Measurements from ENCODE around the gene TMIE. TPM values are rescaled to one million over a fixed set of nuclear protein-coding genes. Genes with fewer than 3 reads are reported as not detected.

The TMIE gene
- total RNA-seq, 1 donor from 2014 or later, result 0.48 TPM

GRCh38 chr3:46668591-46668990, 32.6 kb upstream of the TMIE start:
- DNase-seq (ENCODE audit: low spot score), result no peak

DNA sequence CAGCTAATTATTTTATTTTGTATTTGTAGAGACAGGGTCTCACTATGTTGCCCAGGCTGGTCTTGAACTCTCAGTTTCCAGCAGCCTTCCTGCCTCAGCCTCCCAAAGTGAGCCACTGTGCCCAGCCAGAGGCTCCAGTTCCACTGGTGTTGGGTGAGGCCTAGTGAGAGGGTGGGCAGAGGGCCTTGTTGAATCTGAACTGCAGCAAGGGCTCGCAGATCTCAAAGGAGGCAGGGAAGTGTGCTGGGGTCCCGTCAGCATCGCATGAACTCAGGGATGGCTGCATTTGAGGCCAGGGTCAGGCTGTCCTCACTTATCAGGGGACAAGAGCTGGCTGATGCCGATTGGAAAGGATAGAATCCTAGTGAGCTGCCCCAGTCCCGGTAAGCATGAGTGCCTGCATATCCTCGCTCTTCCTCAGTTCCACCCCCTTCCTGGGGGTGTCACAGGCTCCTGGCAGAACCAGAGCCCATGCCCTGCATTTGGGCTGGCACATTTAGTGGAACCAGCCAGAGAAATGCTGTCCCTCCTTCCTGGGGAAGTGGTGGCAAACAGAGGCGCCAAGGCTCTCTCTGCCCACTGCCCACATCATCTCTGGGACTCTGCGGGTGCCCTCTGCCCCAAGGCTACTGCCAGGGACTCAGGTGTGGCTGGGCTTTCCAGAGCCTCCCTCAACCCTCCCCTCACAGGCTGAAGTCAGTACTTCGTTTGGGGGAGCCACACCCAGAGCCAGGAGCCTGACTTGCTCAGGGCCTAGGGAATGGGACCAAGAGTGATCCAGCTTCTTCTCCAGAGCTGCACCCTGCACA, 31.8 kb upstream of the TMIE start:
- DNase-seq (ENCODE audit: low spot score), result no peak

DNA sequence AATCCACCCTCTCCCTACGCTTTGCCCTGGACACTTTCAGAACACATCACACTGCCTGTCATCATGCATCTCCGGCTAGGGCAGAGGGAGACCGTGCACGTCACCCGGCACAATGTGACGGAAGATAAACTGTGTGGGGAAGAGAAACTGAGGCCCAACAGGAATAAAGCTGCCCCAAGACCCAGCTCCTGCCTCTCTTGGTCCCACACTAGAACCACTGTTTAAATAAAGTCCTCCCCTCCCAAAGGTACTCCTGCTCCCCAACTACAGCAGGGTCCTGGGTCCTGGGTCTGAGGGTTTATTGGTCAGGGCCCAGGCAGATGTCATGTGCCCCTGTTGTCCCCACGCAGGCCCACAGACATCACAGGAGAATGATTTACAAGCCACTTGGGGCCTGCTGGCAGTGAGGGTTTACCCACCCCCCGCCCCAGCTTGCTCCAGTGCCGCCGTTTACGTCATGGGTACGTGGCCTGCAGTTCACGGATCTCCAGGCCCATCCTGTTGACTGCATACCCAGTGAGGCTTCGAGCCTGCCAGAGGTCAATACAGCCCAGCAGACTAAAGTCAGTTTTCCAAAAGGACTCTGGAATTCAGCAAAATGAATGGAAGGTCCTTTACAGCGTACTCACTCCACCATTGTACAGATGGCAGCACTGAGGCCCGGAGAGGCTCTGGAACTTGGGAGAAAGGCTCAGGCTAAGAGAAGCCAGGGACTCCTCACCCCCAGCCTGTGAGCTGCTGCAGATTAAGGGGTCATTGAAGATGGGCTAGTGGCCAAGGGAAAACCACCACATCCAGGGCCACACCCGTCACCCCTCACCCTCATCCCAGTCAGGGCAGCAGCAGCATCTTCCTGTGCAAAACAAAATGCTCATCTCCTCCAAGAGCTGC, 30.9 kb upstream of the TMIE start:
- no peak for DNase-seq (ENCODE audit: low spot score)

- DNase-seq (ENCODE audit: low spot score), result no peak
These were observed 30.2 kb upstream of the TMIE start for GRCh38 chr3:46670891-46671427.

DNA sequence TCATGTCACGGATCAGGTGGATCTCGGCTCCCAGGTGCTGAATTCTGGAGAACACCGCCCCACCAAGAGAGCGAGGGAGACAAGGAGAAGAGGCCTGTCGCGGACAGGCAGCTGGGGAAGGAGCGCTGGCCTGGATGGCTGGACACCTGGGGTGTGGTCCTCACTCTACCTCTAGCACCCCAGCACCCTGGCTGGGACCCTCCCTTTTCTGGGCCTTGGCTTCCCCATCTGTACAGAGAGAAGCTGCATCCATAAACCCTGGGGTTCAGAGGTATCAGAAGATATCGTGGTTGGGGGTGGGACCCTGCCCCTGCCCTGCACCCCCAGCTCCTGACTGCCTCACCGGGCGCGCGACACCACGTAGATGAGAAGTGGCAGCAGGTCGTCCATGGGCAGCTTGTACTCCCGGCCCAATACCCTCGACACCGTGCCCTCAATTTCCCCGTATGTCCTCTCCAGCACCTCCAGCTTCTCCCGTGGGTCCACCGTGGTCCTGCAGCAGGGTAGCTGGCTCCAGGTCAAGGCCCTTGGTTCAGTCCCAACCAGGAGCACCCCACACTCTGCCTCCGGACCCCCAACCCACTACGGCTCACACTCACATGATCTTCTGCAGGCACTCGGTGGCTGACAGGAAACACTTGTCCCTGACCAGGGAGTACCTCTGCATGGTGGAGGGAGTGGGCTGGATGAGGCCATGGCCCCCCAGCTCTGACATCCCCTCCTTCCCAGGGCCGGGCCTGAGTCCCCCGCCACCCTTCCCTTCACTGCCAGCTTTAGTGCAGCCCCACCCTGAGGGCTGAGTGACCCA, 29.4 kb upstream of the TMIE start:
- no peak for DNase-seq (ENCODE audit: low spot score)

DNA sequence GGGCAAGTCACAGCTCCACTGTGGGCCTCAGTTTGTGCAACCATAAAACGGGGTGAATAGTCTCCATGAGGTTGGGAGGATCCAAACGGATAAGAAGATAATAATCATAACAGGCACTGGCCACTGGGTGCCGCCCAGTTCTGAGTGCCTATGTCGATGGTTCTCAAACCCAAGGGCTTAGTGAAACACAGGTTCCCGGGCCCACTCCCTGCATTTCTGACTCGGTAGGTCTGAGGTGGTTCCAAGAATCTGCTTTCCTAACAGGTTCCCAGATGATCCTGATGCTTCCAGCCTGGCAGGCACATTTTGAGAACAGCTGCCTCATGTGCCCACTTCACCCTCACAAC, 28.9 kb upstream of the TMIE start:
- no peak for DNase-seq (ENCODE audit: low spot score)

DNA sequence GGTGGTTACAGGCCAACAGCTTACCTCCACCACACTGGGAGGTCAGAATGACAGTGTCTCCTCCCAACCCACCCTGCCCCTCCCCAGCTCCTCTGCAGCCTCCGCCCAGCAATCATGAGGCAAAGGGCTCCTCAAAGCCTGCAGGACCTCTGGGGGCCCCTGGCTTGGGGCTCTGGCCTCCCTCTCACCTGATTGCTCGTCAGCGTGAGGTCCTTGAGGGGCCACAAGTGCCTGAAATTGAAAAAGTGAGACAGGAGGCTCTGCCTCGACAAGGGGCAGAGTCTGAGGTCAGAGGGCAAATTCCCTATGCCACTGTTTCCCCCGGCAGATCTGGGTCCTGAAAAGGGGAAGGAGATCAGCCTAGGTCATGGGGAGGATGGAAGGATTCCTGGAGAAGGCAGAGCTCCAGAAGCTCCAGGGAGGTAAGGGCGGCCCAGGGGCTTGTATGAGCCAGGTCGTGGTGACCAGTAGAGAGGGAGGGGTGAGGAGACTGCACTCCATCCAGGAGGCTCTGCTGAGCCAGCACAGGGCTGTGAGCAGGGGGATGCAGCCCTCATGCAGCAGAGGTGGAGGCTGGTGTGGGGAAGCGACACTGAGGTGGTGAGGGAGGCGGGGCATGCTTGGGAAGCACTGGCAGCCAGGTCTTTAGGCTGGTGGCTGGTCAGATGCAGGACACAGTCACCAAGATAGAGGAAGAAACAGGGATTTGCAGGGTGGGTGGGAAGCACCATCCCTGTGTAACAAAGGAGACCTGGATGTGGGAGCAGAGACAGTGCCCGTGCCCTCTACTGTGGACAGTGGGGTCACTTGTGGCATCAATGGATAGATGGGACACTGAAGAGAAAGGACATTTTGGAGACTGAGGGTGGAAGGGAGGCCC, 27.8 kb upstream of the TMIE start:
- no peak for DNase-seq (ENCODE audit: low spot score)

- DNase-seq (ENCODE audit: low spot score), result no peak
These were observed 27.0 kb upstream of the TMIE start for GRCh38 chr3:46674031-46674845.

- DNase-seq (ENCODE audit: low spot score), result no peak
These were observed 25.8 kb upstream of the TMIE start for GRCh38 chr3:46675426-46675825.

DNA sequence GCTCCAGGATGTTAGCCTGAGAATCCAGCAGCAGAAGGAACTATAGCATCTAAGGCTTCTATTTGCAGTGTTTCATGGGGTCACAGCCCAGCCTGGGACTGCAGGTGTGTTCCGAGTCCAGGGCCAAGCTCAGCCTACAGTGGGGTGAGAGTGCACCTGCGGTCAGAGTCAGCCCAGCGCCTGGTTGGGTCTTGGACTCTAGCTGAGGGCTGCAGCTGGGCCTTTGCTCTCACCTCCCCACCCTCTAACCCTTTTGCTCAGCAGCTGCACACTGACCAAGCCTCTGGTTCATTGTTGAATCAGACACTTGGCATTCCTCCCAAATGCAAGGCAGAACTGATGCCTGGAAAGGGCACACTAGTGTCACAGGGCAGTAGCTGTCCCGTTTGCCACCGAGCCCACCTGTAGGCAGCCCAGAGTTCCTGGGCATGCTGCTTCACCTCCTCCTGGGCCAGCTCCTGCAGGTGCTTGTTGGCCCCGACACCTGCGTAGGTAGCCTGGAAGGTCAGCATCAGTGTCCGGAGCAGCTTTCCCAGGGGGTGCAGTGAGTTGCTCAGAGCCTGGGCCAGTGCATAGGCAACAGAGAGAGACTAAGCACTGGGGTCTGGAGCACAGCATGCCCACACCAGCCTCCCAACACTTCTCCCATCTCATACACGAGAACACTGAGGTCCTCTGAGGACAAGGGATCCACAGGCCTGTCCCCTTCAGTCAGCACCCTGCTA, 25.2 kb upstream of the TMIE start:
- no peak for DNase-seq (ENCODE audit: low spot score)

GRCh38 chr3:46676601-46677410, 24.4 kb upstream of the TMIE start:
- DNase-seq (ENCODE audit: low spot score), result peak; percentile 27

DNA sequence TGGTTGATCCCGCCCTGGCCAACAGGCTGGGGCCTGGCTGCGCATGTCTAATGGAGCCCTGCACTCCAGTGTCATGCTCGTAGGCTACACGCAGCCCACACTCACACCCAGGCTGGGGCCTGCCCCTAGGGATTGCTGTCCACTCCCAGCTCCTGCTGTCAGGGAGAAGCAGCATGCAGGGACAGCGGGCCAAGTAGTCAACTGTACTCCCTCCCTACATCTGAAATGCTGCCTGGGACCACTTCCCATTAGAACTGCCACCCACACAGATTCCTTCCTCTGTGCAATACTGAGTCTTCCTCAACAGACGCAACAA, 23.8 kb upstream of the TMIE start:
- DNase-seq (ENCODE audit: low spot score), result peak; percentile 71

DNA sequence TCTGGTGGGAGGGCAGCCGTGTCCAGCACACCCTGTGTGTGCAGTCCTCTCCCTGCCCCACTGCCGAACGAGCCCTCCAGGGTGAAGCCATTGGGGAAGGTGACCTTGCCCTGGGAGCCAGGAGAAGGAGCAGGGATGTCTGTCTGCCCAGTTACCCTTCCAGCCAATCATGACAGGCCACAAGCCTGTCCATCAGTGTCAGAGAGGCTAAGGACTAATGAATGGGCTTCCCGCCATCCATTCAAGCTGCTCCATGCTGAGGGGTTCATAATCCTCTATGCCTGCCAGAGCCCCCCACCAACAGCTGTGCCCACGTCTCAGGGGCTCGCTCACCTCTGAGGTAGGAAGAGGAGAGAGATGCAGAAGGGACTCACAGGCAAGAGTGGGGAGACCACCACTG, 22.9 kb upstream of the TMIE start:
- DNase-seq (ENCODE audit: low spot score), result no peak

GRCh38 chr3:46679681-46680080, 21.5 kb upstream of the TMIE start:
- no peak for DNase-seq (ENCODE audit: low spot score)

DNA sequence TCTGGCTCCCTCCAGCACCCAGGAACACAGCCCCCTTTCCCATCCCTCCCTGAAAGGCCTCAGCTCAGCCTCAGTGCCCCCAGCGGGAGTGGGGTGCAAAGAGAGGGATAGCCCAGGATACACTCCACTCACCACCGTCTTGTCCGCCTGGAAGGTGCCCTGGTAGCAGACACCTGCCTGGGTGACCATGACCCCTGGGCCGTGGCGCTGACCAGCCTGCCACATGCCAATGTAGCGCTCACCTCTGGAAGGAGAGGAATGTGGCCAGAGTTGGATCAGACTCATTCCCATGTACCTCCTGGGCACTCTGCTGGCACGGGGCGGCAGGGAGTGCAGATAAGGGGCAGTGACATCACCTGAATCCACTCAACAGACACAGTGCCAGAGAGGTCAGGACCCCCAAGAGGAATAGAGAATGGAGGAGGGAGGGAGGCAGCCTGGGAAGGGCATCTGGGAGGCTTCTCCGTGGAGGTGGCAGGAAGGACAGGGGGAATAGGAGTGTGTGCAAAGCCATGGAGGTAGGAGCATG, 20.8 kb upstream of the TMIE start:
- DNase-seq (ENCODE audit: low spot score), result no peak

GRCh38 chr3:46681387-46681786, 19.8 kb upstream of the TMIE start:
- no peak for DNase-seq (ENCODE audit: low spot score)

GRCh38 chr3:46681856-46682540, 19.2 kb upstream of the TMIE start:
- no peak for DNase-seq (ENCODE audit: low spot score)

DNA sequence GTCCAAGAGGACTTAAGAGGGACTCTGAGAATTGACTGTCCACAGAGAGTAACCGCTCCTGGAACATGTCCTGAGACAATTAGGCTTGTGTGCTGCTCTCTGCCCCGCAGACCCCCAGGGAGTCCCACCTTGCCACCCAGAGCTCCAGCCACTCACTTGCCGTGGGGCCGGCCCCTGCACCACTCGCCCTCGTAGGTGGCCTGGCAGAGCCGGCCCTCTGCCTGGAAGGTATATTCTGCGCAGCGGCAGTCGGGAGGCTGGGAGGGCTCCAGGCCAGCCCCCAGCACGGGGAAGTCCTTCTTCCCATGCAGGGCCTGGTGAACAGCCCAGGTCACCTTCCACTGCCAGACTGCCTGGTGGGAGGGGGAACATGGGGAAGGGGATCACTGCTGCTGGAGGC, 18.2 kb upstream of the TMIE start:
- no peak for DNase-seq (ENCODE audit: low spot score)

Data from umbilical cord (tissue), 2 donors.